Stimulated activated CD4-positive, alpha-beta T cell treated with anti-CD3 and anti-CD28 coated beads, TNF-alpha, amount 100 ng/mL, for 24 hours (primary cell): ENCODE data around the gene KCNQ5.

Experiments
- DNase-seq, 3 experiments: peaks; one replicate each; pipeline ENCODE4 v3.0.0-alpha.2; 2020; ENCODE audit warnings: low read depth in 3 of 3

Gene KCNQ5

DNA sequence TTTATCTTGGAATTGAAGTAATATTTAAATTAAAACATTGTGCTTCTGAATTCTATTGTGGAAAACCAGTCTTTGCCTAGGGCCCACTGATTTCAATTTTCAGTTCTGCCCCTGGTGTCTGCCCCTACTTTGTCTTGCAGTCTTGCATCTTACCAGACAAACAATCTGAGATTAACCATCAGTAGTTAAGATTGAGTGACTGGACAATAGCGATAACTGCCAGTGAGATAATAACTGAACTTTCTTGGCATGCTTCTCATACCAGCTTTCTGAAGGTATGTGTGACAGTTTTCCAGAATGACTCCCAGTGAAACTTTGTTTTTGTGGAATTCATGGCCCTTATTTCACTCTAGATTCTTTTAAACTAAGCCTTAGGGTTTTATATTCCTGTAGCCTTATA, 53.5 kb downstream of the KCNQ5 start:
- DNase-seq, result no peak

DNA sequence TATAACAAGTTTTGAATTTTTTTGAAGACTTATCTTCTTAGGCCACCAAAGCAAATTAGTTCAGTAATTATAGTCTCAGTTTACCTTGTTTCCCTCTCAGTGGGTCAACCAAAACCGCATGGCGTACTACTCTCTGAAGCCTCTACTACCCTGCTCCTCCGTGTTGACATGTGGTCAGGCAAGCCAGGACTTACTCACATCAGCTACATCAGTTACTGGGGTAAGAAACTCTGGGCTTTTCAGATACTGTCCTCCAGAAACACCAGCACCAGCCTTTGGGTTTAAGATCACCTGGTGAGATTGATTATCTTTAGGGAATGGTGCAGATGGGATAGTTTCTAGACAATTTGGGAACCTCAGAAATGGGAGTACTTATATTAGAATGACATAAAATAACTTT, 55.1 kb downstream of the KCNQ5 start:
- no peak for DNase-seq

DNA sequence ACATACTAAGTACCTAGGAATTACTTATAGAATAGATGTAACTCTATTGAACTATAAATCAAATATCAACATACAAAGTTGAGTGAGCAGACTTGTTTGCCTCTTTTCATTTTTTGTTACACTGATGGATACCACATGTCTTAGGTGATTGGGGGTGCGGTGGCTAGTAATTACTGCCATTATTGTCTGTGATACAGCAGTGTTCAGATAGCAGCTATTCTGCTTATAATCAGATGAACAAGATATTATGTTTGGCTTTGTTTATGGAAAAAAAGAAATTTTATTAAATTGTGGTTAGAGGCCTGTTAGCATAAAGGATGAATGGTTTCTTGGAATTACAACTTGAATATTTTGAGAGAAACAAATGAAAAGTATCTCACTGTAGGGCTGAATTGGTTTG, 55.9 kb downstream of the KCNQ5 start:
- DNase-seq, result no peak

DNA sequence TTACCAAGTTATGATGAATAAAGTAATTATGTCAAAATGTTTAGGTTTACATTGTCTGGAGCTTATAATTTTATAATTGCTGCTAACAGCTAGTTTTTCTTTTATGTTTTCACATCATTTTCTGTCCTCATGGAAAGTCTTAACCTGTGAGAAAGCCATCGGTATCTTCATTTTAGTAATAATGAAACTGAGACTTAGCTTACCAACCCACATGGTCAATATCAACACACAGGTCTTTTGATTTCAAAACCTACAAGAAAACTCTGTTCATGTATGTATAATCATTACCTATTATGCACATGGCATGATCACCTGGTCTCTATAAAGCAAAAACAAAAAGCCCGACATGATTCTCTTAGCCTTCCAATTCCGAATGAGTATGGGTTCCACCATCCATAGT, 61.9 kb downstream of the KCNQ5 start:
- DNase-seq, result no peak

DNA sequence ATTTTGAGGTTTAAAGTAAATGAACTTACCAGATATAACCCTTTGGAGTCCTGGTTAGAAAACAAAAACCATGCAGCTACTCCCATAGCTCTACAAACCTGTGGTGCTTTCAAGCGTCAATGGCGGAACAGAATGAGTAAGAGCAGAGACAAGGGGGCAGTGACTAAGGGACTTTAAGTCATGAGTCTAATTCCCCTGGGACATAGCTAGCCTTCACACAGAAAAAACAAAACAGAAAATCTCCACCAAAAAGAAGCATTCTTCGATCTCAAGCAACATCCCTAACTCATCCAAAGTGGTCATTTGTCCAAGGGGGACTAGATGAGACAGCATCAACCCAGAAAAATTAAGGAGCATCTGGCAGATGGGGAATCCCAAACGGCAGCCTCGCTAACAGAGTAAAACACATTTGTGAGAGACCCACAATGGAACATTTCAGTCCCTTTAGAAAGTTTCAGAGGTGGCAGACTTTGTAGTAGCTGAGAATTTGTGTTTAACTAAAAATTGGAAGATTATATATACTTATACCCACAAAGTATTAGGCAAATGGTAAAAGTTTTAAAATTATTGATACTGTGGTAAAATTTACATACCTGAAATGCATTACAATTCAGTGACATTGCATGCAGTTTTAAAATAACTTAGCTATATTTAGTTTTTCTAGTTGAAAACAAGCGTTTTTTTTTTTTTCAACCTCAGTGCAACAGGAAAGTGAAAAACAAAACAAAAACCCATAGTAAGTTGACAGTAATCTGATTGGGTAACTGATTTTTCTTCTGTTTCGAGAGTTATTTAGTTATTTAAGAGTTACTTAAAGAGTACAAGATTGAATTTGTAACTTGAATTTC, 67.5 kb downstream of the KCNQ5 start:
- DNase-seq, result no peak

DNA sequence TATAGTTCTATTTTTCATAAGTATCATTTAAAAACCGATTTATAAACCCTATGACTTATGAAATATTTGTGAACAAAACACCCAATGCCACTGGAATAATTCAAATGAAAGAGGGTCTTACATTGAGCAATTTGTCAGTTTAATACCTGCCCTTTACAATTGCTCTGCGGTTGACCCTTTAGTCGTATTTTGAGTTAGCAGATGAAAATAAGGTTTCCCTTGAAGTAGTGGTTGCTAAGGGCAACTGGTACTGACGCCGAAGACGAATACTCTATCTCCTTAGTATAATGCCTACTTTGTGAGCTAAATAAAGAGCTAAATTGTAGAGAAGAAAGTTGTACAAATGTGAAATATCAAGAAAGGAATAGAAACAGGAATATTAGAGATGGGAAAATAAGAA, 69.4 kb downstream of the KCNQ5 start:
- DNase-seq, result no peak

DNA sequence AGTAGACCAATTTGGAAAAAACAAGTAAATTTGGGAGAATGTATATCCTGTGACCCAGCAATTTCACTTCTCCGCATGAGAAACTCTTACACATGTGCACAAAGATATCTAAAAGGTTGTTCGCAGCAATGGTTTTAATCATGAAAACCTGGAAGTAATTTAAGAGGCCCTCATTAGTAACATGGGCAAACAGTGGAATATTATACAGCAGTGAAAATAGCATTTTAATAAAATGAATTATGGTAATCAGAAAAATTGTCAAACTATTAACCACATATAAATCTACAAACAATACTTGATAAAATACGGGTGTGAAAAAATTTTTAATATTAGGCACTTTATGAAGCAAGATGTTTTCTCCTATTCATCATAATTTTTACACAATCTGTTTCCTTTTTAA, 74.2 kb downstream of the KCNQ5 start:
- no peak for DNase-seq

DNA sequence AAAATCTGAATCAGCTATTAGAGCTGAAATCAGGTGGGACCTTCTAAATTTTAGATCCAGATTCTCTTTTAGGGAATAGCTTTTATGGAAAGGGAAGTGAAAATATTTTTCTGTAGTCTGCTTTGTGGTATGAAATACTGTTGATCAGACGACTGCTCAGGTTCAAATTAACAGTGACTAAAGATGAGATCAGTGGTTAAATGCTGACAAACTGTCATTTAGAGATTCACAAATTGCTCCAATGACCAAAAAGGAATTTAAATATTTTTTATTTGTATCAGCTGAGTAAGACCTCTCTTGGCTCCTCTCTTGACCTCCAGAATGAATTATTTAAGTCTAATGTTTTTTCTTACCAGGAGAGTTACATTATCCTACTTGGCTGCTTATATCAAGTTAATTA, 77.3 kb downstream of the KCNQ5 start:
- no peak for DNase-seq

DNA sequence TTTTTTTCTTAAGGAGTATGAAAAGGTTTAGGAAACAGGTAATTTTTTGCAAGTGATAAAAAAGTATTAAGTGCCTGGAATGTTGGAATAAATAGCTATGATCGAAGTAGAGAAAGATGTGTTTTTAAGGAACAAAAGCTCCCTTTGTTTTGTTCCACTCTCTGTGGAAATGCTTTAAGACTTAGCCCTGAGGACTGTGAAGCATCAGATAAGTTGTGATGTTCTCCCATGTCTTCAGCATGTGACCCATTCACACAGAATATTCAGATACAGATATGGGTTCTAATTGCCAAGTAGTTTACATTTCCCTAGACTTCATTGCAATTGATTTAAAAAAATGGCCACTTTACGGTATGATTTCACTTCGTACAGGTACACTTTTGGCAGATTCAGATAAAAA, 80.6 kb downstream of the KCNQ5 start:
- DNase-seq, result no peak

DNA sequence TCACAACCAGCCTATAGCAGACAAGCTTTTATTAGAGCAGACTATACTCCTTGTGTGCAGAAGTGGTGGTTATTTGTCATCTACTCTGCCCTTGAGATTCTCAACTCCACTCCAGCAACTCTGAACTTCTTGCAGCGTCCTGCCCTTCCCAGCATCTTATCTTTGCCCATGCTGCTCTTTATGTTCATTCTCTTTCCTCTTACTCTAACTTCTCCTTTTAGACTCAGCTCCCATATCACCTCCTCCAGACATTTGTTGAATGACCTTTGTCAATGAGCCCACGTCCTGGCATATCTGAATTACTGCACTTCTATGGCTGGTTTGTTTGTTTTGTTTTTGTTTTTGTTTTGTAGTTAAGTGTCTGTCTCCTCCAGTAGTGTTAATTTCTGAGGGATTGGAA, 81.2 kb downstream of the KCNQ5 start:
- no peak for DNase-seq

DNA sequence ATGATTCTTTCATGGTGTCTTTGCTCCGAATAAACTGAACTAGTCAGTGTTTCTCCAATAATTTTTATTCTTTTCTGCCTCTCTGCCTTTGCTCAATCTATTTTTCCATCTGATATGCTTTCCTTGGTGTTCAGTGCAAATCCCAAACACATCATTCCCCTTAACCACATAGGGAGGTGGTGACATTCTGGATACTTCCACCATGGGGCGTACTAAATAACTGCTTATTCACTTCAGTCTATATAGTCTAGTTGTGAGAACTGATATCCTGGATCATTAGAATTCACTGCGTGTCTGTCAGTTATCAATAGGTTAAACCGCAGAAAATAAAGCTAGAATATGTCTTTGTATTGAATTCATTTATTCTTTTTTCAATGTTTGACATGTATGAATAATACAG, 83.1 kb downstream of the KCNQ5 start:
- no peak for DNase-seq

DNA sequence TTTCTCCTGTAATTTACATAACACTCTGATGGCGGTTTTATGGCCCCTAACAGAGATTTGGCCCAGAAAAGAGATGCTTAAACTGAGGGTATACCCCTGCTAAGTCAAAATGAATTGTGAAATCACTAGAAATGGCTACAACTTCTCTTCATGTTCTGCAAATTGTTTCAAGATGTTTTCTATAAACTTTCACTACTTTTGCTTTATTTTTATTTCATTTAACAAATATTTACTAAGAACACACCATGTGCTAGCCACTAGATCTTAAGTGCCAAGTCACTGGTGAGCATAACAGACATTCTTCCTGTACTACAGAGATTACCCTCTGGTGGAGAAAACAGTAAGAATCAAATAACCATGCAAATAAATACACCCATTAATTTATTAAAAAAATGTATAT, 87.6 kb downstream of the KCNQ5 start:
- DNase-seq, result no peak

DNA sequence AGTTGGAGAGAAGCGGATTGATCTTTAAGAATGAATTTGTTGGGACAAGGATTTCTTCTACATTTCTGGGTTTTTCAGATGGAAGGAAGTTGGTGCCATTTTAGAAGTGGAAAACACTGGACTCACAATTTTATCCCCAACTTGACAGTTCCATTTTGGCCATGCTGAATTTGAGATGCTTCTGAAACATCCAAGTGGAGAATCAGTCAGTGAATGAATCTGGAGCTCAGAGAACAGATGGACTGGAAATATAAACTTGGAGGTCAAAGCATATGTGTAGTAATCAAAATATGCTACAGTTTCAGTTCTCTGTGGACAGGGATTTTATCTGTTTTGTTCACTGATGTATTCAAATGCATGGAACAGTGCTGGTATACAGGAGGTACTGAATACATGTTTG, 89.9 kb downstream of the KCNQ5 start:
- no peak for DNase-seq

DNA sequence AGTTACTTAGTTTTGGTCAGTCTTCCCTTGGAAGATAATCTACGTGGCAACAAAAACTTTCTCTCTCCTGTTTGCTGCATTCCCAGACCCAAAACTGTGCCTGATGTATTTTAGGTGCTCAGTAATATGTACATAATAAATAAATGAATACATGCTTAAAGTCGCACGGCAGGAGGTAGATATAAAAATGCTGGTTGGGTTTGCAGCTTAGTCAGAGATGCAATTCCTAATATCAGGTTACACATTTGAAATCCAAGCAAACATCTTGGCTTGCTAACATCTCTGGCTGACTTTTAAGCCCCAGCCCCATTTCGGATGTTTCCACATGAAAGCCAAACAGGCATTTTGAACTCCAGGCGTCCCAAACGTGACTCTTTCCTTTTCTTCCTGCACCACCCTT, 91.0 kb downstream of the KCNQ5 start:
- no peak for DNase-seq

DNA sequence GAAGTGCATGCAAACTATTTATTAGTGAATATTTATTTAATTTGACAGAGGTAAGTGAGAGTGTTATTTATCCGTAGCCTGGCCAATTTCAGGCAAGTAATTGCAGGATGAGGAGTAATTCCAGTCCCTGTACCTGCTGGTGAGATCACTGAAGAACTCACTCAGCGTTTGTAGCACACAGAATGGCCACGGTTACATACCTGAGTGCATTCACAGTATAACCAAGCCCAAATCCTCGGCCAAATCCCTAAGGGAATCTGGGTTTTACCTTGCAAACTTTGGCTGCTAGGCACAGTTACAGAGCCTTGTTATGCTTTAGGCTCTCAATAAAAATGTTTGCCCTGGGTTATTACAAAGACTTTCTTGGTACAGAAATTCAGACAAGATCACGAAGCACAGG, 93.3 kb downstream of the KCNQ5 start:
- DNase-seq, result no peak

DNA sequence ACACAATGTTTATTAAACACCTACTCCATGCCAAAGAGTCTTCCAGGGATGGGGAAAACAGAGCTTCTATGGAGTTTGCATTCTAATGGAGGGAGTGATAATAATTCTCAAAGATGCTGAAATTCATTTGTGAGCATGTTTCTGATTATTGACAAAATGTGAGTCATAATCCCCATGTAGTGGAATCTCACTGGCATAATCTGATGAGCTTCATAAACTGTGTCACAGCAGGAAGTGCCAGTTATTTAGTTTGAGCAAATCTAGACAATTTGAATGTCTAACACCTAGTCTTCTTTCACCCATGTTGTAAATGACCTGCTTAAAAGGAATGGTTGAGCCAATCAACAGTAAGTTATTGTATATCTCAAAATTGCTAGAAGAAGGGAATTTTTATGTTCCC, 95.1 kb downstream of the KCNQ5 start:
- DNase-seq, result no peak

DNA sequence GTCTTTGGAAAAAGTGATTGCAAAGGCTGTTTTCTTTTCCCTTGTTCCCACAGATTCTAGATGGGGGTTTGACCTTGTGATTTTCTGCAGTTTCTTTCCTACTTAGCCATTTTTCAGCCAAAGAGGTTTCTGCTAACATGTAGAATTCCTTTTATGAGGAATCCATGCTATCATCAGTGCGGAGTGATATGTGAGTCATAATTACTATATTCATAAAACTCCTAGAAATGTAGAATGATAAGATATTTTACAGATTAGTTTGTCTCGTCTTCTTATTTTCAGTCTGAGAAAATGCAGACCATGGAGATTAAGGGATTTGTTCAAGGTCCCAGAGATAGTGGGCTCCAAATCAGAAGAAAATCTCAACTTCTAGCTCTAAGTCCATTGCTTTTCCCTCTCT, 98.6 kb downstream of the KCNQ5 start:
- DNase-seq, result no peak

DNA sequence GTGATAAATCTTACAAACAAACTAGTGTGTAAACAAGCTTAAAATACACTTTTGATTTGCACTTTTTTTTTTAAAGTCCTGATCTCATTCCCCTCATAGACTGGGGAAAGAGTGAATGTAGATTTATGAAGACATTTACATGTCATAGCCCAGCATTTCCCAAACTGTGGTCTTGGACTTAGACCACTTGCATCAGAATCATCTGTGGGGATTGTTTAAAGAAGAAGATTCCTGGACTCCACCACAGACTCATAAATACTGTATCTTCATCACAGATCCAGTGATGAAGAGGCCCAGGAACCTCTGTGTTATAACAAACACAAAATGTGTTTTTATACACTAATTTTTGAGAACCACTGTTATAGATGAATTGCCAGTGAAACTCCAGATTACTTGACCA, 99.5 kb downstream of the KCNQ5 start:
- DNase-seq, result no peak

DNA sequence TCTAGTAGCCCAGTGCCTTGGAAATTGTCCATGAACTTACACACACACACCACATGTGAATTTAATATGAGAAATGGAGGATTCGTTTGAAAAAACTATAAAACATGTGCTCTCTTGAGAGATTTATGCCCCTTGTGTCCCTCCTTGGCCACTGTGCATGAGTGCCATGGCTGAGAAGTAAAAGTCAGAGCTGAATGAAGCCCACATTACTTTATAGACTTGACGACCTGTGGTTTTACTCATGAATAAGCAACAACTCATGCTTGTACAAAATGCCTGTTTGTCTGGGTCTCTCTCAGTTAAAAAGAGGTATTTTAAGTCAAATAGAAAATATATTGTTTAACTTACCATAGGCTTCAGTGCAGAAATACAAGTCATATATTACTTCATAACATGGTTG, 102.7 kb downstream of the KCNQ5 start:
- DNase-seq, result no peak

DNA sequence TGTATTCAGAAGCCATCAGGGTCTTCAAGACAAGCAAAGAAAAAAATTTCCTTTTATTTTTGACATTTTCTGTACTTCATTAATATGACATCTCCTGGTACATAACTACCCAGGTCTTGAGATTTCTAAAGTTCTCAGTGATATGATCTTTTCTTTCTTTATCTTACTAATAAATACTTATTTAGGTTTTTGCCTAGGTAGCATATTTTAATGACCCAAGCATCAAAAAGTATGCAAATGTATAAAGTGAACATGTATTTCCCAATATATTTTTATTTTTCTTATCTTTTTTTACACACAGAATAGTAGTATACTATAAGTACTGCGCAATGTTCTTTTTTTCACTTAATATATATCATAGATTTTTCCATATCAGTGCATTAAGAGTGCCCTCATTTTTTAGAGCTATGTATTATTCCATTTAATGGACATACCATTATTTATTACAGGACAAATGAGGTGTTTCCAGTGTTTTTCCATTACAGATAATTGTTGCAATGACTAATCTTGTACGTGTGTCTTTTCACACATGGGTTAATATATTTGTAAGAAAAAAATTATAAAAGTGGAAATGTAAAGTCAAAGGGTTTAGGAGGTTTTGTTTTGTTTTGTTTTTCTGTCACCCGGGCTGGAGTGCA, 107.0 kb downstream of the KCNQ5 start:
- no peak for DNase-seq

DNA sequence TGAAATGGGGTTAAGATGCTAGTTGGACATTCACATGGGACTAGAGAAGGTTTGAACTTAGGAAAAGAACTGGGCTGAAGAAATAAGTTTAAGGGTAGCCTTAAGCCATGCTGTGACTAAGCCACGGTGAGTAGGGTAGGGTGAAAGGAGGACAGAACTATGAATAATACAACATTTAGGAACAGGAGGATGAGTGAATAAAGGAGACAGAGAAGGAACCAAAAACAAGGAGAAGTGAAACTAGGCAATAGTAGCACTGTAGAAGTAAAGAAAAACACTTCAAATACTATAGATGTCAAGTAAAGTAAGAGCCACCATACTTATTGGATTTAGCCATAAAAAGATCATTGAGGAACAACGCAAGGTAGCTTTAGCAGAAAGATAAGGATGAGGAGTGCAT, 111.2 kb downstream of the KCNQ5 start:
- no peak for DNase-seq

DNA sequence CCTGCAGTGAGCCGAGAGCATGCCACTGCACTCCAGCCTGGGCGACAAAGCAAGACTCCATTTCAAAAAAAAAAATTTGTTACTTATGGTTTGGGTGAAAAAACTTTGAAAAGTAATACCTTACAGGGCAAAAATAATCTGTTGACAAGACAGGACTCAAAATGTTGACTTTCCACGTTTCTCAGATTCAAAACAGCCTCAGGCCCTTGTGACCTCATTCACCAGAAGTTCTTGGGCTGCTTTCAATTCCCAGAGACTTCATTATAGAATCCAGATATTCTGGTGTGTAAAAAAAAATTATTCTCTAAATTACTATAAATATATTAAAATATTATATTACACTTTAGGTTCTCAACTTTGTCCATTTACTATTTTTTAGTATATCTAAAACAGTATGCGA, 116.2 kb downstream of the KCNQ5 start:
- DNase-seq, result no peak

DNA sequence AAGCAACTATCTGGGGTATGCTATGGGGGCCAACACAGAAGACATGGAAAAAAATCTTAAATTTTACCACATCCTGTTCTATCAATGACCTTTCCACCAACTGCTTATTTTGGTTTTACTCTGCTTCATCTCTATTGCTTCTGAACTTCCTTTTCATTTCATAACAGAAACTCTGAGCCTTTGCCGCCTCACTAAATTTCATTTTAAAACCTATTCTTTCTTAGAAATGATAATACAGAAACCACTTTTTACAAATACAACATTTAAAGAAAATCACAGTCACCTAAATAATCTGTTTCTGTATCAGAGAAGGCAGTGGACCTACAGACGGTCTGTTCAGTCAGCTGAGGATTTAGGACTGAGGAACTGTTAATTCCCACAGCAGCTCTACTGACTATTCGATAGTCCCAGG, 117.5 kb downstream of the KCNQ5 start:
- no peak for DNase-seq

DNA sequence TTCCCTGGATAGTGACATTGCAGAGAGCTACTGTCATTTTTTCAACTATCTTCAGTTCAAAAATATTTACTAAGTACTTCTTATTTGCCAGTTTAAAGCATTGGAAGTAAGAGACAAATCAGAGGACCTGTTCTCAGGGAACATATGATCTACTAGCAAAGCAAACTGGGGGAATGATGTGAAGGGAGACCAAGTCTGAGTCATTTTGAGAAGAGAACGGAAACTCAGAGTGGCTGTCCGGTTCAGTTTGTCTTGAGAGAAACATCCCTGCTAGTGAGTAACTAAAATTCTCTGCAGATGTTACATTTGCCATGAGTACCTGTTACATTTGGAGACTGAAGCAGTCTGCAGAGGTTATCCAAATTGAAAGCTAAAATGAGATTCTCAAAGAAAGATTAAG, 118.3 kb downstream of the KCNQ5 start:
- DNase-seq, result no peak
